NT2/D1 (cell line): ENCODE measurements around the gene FLYWCH1.

Experiments
- SUZ12 ChIP-seq: IDR thresholded peaks from 2 replicates; pipeline ENCODE4 v1.6.1; 2011; ENCODE audit not compliant: insufficient read length, insufficient read depth; ENCODE audit errors: extremely low read depth
- YY1 ChIP-seq: IDR thresholded peaks from 2 replicates; pipeline ENCODE4 v1.6.1; 2011; ENCODE audit not compliant: insufficient read length, insufficient read depth
- ZNF274 ChIP-seq: IDR thresholded peaks from 2 replicates; pipeline ENCODE4 v1.6.1; 2011; ENCODE audit warnings: mild to moderate bottlenecking, low read depth, low read length

- TF ChIP-seq SUZ12 = no peak
- TF ChIP-seq YY1 = no peak
- no peak for TF ChIP-seq ZNF274
Observed at GRCh38 chr16:2865651-2866050, 46.1 kb upstream of the FLYWCH1 start.
